MV-4-11 (cell line): ENCODE data around the gene DBET.
"Not testable (repeated sequence)": the region's sequence is repeated elsewhere in the genome, so short reads cannot be mapped to it uniquely, and the experiment has no call there.

ENCODE experiments used
- DNase-seq: peaks from one replicate; lab custom pipeline; 2025; lab: John Stamatoyannopoulos, UW

DBET gene

DNA sequence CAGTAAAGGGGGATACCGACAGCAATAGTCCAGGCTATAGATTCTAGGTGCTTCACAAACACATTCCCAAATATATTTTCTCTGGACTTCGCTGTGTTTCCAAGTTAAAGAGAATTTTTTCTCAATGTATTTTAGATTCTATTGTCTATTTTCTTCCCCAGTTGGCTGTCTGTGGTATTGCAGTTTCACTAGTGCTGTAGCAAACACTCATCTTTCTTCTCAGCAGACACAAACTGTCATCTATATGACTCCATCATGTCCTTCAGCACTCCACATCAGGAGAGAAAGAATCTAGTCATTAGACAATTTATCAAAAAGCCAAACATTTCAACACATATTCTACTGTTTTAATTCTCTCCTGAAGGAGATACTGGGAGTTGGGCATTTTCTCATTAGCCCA, at the start of gene DBET:
Gene DBET (plus strand): TSS at position 161 of the 400 bp plus-strand sequence.
- not testable (repeated sequence) for DNase-seq

DNA sequence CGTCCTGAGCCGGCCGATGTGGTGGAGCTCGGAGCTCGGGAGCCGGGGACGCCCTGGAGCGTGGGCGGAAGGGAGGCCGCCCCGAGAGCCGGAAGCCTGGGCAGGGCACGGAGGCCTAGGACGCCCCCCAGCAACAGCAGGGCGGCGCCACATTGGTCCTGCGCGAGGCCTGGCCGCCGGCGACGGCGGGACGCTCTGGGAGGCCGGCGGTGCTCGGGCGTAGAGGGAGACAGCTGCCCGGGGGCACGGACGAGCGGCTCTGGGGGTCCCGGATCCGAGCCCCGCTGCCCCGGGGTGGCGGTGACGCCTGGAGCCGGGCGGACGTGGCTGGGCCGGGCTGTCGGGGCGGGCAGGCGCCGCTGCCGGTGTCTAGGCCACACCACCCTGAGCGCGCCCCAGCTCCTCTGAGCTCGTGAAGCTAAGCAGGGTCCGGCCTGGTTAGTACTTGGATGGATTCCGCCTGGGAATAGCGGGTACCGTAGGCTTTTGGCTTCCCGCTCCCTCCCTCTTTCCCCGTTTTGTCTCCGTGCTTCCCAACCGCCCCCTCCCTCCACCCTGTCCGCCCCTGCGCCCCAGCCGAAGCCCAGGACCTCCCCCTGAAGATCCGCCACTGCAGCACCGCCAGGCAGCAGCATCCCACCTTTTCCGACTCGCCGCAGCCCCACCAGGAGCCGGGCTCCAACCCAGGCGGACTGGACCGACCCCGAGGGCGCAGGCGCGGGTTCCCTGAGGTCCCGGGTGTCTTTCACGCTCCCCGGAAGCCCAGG, 49.3 kb upstream of the DBET start:
- DNase-seq: no peak

DNA sequence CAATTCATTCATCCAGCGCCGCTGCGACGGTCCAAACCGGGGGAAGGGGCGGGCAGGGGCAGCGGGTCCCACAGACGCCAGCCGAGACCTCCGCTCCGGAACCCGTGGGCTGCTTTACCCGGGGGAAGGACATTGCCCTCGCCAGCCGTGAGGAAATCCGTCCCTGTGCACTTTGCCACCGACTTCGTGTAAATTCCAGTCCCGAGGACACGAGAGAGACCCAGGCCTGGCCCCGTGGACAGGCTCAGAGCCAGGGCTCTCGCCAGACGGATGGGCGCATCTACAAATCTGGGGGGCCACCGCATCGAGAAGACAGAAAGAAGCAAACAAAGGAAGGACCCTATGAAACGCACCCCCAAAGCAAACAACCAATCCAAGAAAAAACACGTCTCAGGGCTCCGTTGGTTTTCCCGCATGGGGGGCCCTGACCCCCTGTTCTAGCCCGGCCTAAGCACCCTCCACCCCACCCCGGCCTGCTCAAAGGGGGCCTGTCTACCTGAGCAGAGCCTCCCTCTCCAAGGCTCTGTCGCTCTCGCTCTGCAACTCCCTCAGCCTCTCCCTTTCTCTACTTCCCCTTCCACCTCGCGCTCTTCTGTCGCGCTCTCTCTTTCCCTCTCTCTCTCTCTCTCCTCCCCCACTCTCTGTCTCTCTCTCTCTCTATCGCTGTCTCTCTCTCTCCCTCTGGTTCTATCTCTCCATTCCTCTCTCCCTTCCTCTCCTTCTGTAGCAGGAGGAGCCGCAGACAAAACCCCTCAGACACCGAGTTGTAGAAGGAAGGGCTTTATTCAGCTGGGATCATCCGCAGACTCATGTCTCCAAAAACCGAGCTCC, 48.5 kb upstream of the DBET start:
- DNase-seq: no peak

DNA sequence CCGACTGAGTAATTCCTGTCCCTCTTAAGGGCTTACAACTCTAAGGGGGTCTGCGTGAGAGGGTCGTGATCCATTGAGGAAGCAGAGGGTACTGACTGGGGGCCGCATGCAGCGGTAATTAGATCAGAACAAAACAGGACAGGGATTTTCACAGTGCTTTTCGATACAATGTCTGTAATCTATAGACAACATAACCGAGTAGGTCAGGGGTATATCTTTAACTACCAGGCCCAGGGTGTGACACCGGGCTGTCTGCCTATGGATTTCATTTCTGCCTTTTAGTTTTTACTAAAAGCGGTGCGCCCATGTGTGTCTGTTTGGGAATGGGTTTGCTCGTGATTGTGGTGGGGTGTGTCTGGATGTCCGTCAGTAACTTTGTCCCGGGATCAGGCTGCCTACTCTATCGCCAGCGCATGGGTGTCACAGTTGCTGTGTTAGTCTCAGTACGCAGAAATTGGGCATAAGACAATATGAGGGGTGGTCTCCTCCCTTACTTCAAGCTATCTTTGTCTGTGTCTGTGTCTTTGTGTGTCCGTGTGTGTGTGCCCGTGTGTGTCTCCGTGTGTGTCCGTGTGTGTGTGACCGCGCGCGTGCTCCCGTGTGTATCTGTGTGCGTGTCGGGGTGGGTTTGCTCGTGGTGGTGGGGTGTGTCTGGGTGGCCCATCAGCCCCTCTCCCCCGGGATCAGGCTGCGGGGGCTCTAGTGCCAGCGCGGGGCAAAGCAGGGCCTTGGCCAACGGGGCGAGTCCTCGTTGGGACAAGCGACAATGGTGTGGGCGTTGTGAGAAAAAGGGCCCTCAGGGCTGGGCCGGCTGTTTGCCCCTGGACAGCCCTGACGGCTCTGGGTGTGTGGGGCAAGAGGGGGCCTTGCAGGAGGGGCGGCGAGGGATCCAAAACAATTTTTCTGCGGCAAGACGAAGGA, 47.7 kb upstream of the DBET start:
- DNase-seq: no peak

DNA sequence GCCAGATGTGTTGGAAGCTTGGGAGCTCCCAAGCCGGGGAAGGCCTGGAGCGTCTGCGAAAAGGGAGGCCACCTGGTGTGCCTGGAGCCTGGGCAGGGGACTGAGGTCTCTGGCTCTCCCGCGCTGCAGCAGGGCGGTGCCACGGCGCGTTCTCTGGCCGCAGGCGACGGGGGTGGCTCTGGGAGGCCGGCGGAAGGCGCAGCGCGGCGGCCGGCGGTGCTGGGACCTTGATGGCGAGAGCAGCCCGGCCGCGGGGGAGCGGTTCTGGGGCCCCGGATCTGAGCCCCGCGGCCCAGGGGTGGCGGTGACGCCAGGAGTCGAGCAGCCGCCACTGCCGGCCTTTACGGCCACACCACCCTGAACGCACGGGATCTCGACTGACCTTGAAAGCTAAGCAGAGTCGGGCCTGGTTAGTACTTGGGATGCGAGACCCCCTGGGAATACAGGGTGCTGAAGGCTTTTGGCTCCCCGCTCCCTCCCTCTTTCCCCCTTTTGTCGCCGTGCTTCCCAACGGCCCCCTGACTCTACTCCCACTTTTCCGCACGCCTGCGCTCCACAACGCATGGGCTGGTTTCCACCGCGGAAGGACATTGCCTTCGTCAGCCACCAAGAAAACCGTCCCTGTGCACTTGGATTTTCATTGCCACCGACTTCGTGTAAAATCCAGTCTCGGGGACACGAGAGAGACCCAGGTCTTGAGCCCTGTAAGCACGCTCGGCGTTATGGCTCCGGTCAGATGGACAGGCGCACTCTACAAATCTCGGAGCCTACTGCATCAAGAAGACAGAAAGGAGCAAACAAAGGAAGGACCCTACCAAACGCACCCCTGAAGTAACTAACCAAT, 46.7 kb upstream of the DBET start:
- no peak for DNase-seq

DNA sequence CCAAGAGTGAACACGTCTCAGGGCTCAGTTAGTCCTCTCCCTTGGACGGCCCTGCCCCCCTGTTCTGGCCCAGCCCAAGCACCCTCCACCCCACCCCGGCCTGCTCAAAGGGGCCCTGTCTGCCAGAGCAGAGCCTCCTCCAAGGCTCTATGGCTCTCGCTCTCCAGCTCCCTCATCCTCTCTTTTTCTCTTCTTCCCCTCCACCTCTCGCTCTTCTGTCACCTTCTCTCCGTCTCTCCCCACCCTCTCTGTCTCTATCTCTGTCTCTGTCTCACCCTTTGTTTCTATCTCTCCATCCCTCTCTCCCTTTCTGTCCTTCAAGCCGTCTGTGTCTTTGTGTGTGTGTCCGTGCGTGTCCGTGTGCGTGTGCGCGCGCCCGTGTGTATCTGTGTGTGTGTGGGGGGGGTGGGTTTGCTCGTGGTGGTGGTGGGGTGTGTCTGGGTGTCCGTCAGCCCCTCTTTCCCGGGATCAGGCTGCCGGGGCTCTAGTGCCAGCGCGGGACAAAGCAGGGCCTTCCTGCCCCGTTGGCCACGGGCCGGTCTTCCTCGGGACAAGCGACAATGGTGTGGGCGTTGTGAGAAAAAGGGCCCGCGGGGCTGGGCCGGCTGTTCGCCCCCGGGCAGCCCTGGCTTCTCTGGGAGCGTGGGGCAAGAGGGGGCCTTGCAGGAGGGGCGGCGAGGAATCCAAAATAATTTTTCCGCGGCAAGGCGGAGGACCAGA, 45.9 kb upstream of the DBET start:
- no peak for DNase-seq

DNA sequence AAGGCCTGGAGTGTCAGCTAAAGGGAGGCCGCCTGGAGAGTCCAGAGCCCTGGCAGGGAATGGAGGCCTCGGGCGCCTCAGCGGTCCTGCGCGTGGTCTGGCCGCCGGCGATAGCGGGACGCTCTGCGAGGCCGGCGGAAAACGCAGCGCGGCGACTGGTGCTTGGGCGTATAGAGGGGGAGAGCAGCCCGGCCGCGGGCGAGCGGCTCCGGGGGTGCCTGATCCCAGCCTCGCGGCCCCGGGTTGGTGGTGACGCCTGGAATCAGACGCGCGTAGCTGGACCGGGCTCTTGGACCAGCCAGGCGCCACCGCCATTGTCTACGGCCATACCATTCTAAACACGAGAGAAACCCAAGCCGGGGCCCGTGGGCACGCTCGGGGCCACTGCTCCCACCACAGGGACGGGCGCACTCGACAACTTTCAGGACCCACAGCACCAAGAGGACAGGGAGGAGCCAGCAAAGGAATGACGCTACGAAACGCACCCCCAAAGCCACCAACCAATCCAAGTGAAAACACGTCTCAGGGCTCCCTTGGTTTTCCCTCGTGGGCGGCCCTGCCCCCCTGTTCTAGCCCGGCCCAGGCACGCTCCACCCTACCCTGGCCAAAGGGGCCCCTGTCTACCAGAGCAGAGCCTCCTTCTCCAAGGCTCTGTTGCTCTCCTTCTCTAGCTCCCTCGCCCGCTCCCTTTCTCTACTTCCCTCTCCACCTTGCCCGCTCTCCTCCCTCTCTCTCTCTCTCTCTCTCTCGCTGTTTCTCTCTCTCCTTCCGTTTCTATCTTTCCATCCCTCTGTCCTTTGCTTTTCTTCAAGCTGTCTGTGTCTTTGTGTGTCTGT, 45.1 kb upstream of the DBET start:
- DNase-seq: no peak

DNA sequence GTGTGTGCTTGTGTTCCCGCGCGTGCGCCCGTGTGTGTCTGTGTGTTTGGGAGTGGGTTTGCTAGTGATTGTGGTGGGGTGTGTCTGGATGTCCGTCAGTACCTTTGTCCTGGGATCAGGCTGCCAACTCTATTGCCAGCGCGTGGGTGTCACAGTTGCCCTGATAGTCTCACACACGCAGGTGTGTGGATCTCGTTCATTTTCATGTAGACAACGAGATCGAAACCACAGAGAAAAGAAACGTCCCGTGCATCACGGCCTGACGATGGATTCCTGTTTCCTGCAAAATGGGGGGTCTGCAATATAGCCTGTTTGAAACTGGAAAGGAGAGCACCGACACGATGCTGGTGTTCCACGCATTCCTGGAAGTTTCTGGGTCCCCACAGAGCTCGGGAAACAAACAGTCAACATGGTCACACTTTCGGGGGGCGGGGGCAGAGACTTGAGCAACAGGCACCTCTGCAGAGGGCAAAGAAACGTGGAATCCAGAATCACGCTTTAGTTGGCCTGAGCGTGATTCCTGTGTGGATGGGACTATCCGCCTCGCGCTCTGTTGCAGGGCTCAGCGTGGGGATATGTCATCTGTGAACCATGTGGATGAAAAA, 44.3 kb upstream of the DBET start:
- DNase-seq: not testable (repeated sequence)

DNA sequence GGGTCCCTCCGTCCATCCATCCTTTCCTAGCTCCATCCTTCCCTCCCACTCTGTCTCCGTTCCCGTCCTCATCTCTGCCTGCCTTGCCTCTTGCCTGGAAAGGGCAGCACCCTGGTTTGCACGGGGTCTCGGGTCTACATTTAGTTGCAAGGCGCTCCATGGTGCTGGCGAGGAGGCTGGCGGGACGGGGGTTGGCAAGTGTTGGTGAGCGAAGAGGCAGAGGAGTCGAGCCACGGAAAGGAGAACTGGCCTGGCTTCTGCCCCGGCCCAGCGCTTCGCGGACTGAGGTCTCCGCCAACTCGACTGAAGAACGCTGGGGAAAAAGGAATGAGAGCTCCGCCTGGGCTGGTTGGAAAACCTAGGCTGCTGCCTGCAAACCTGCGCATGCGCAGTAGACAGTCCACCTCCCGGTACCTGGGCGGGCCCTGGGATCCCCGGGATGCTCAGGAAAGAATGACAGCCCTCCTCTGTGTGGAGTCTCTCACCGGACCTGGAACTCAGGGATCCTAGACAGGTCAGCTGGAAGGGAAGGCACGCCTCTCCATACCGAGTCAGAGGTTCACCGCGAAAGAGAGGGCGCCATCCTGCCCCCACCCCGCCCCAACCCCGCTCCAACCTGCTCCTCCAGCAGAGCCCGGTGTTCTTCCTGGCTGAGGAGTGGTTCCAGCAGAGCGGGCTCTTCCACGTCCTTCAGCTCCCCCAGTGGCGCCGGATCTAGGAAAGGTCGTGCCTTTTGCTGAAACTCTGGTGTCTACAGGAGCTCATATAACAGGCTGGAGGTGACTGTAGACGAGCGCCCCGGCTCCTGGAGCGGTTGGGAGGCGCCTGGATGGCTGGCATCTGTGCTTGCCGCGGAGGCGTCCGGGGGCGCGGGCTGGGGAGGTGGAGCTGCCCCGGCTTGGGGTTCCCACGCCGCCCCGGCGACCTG, 43.2 kb upstream of the DBET start:
- no peak for DNase-seq

DNA sequence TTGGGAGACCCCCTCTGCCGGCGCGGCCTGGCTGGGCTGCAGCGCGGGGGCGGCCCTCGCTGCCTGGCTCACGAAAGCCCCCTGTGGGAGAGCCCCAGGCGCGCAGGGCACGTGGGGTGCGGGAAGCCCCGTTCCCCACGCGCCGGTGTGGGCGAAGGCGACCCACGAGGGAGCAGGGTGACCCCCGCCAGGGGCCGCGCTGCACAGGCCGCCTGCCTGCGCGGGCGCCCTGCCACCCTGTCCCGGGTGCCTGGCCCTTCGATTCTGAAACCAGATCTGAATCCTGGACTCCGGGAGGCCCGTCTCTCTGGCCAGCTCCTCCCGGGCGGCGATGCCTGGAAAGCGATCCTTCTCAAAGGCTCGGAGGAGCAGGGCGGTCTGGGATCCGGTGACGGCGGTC, 42.3 kb upstream of the DBET start:
- not testable (repeated sequence) for DNase-seq

DNA sequence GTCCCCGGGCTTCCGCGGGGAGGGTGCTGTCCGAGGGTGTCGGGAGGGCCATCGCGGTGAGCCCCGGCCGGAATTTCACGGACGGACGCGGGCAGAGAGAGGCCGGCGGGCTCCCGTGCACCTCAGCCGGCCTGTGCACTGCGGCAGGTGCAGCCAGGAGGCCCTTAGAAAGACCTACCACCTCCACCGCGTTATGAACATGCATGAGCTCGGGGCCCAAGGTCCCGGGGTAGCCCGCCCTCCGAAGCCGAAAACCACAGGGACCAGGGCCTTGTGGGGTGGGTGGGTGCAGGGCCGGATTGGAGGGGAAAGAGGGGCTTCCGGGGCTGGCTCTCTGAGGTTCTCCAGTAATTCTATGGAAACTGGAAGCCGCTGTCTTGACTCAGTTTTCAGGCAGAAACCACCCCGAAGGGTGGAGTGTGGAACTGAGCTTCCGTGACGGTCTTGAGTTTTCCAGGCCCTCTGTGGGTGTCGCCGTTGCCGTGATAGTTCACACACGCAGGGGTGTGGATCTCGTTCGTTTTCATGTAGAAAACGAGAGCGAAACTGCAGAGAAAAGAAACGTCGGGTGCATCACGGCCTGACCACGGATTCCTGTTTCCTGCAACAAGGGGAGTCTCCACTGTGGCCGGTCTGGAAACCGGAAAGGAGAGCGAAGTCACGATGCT, 41.6 kb upstream of the DBET start:
- DNase-seq: not testable (repeated sequence)

DNA sequence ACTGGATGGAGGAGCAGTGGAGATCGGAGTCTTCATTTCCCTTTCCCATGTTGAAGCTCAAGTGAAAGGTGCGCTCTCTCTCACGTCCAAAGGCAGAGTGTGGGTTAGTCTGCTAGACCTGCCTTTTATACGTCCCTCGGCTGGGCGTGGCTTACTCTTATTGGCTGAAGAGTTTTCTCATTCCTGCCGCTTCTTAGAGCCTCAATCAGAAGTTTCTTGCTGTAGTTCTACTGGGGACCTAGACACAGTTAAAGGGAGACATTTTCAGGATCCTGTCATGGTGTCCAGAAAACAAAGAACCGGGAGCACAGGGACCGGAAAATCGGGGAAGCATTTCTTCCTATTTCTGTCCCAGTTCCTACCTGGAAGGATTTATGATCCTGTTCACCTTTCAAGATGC, 37.1 kb upstream of the DBET start, which contains the start of gene FRG2:
Gene FRG2 (minus strand): TSS at position 101 of the 400 bp plus-strand sequence. CDS start 52 bp downstream, at position 49.
- DNase-seq: not testable (repeated sequence)

DNA sequence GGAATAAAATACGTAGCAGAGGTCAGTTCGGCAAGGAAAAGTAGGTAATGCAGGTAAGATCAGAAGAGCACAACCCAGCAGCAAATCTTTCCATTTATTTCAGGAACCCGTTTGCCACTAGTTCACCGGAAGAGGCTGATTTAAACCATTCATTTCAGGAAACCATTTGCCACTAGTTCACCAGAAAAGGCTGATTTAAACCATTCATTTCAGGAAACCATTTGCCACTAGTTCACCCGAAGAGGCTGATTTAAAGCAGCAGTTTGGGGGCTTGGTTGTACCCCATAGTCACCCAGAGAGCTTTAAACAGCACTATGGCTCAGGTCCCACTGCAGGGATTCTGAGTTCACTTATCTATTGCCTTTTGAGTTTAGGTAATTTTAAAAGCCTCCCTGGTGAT, 33.0 kb upstream of the DBET start:
- not testable (repeated sequence) for DNase-seq

DNA sequence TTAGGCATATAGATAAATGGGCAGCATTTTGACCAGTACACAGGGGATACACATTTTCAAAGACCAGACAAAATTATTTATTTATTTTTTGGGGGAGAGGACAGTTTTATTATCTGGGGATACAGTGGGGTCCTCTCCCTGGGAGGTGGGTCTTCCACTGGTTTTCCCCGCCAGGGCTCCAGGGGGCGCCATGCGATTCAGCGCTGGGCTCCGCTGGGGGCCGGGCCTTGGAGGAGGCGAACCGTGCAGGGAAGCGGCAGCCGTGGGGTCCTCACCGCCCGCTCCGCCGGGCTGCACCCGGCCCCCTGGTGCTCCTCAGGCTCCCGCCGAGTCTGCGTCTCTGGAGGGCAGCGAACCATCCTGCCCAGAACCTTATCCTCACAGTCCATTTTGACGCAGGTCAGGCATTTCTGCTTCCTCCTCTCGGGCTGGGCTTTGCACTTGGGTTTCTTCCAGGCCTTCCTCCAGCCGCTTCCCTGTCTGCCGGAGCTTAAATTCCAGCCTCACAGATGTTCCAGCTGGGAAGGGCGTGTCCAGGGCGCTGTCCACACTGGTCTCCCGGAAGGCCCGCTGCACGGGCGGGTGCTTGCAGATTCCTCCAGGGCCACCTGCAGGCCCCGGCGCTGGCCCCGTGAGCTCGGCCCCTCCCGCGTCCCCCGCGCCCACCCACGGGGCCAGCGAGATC, 26.5 kb upstream of the DBET start:
- not testable (repeated sequence) for DNase-seq

DNA sequence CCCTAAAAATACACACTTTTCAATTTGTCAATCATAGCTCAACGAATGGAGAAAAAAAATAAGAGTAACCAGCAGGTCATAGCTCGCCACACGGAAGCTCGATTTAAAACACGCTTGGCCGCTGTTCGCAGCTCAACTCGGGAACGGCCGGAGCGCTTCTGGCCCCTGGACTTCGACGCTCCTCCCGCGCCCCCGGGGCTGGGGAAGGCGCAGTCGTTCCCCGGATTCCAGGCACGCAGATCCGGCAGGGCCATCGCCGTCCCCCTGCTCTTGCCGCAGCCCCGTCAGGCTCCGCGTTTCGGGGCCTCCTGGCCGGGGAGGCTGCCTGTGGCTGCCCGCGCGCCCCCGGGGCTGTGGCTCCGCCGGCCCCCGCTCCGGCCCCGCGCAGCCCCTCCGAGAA, 23.4 kb upstream of the DBET start:
- not testable (repeated sequence) for DNase-seq

DNA sequence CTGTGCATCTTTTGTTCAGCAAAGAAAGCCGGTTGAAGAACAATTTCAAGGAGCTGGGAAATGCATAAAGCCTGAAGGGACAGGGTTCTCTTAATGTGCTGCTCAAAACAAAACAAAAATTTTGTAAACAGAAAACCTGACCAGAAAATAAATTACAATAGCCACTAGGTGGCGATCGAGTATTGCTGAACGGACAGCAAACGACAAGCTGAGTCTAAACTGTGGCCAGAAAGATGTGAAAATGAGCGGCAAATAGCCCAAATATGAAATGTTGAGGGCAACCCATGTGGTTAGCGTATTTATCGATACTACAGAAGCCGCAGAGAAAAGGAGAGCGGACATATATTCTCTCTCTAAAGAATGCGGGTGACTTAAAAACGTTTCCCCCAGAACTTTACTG, 16.7 kb upstream of the DBET start:
- not testable (repeated sequence) for DNase-seq
